Measurements from ENCODE around the gene AFF3. TPM values are rescaled to one million over a fixed set of nuclear protein-coding genes. Genes with fewer than 3 reads are reported as not detected.

AFF3 gene
- total RNA-seq, 1 experiment from 2014 or later: 0.61 TPM

DNA sequence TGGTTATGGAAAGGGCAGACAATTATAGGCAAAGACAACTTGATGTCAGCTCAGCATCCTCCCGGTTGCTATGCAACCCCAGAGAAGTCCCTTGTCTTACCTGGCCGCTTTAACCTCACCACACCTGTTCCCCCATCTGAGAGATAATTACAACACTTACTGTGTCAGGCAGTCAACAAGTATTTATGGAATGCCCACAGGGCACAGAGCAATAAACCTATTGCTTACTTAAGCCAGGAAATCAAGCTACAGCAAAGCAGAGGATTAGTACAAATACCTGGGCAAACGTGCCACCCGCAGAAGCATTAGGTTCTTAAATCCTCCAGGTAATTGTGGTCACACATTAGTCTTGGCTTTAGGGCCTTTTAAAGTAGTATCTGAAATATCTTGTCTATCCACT lies 332.2 kb downstream of the AFF3 start (continued):
- TF ChIP-seq, protein P1, sequence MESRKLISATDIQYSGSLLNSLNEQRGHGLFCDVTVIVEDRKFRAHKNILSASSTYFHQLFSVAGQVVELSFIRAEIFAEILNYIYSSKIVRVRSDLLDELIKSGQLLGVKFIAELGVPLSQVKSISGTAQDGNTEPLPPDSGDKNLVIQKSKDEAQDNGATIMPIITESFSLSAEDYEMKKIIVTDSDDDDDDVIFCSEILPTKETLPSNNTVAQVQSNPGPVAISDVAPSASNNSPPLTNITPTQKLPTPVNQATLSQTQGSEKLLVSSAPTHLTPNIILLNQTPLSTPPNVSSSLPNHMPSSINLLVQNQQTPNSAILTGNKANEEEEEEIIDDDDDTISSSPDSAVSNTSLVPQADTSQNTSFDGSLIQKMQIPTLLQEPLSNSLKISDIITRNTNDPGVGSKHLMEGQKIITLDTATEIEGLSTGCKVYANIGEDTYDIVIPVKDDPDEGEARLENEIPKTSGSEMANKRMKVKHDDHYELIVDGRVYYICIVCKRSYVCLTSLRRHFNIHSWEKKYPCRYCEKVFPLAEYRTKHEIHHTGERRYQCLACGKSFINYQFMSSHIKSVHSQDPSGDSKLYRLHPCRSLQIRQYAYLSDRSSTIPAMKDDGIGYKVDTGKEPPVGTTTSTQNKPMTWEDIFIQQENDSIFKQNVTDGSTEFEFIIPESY (IDR thresholded peaks at IDR 0.05; ENCODE audit: extremely low read depth, insufficient replicate concordance, low read length): no peak
- no peak for TF ChIP-seq EGR1 (IDR thresholded peaks at IDR 0.05; ENCODE audit: low read depth)
- TF ChIP-seq ELF1 (IDR thresholded peaks at IDR 0.05; ENCODE audit: borderline replicate concordance, low read depth): no peak
- TF ChIP-seq POLR2AphosphoS5 (IDR thresholded peaks at IDR 0.05; ENCODE audit: low read depth, low read length): no peak
- no peak for TF ChIP-seq CEBPB (IDR thresholded peaks at IDR 0.05; ENCODE audit: low read depth)

DNA sequence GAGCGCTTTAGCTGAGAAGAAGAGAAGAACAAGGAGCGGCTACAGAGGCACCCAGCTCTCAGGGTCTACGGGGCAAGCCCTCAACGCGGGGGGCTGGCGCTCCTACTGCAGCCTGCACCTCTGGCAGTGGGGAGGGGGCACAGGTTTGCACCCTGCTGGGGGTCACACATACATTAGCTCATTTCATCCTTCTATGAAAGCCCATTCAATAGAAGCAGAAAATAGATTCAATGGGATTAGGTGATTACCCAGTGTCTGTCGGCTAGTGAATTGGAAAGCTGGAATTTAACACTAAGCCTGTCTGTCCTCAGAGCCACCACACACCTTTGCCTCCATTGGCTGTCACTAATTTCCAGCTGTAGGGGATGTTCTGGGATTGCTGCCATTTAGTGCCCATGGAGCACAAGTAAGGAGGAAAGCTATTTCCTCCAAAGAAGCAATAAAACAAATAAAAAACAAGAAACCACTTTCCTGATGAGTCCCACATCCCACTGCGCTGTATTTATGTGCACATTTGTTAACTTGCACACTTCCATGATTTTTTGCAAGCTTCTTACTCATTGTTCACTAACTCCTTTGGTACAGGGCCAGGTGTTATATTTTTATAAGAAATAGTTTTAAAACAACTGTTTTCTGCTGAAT lies 333.0 kb downstream of the AFF3 start:
- Histone ChIP-seq H3K4me3 (replicated peaks in 1 of 2; ENCODE audit: low read depth in 1 of 2, low read length in 2 of 2) (no peak overlapping the region), H3K36me3 (ENCODE audit: control insufficient read depth in 1 of 2, insufficient read depth in 2 of 2, low read length in 2 of 2) (no peaks in the 10 kb centered on the region), H3K9ac (ENCODE audit: low read length) (no peak overlapping the region), H3K27me3 (ENCODE audit: insufficient read depth, low read length) (peaks cover 80% of the 10 kb centered on the region), H3K4me2 (ENCODE audit: low read length) (no peak overlapping the region), H2AFZ (ENCODE audit: low read depth, low read length, poor library complexity, severe bottlenecking) (no peak overlapping the region), H3K9me3 (ENCODE audit: control insufficient read depth in 1 of 2, insufficient read depth in 1 of 2, low read depth in 1 of 2, low read length in 2 of 2) (no peaks in the 10 kb centered on the region), H4K20me1 (ENCODE audit: insufficient read depth) (no peaks in the 10 kb centered on the region), H3K27ac (ENCODE audit: low read depth, low read length) (no peak overlapping the region), H3K79me2 (ENCODE audit: insufficient read depth, low read length) (no peaks in the 10 kb centered on the region), H3K4me1 (ENCODE audit: control insufficient read depth in 1 of 2, insufficient read depth in 2 of 2, low read length in 2 of 2) (no peaks in the 10 kb centered on the region), H3K9me2 (ENCODE audit: insufficient read depth) (no peaks in the 10 kb centered on the region; the same call in 1 of the 2 replicates)
- TF ChIP-seq EZH2 (IDR thresholded peaks at IDR 0.05) (no peak), CEBPB (IDR thresholded peaks at IDR 0.05; ENCODE audit: low read depth) (no peak), ZNF274 (IDR thresholded peaks at IDR 0.05; ENCODE audit: low read depth, low read length) (no peak), POLR2AphosphoS5 (IDR thresholded peaks at IDR 0.05; ENCODE audit: low read depth, low read length) (no peak), RAD21 (IDR thresholded peaks at IDR 0.05; ENCODE audit: low read depth) (no peak), POLR2A (IDR thresholded peaks at IDR 0.05; ENCODE audit: borderline replicate concordance, extremely low read depth, insufficient read depth, insufficient read length) (no peak), SRF (IDR thresholded peaks at IDR 0.05; ENCODE audit: low read depth) (no peak), ELF1 (IDR thresholded peaks at IDR 0.05; ENCODE audit: borderline replicate concordance, low read depth) (no peak), SP1 (IDR thresholded peaks at IDR 0.05; ENCODE audit: low read depth) (no peak), EGR1 (IDR thresholded peaks at IDR 0.05; ENCODE audit: low read depth) (no peak), EZH2phosphoT487 (IDR thresholded peaks at IDR 0.05; ENCODE audit: borderline replicate concordance) (no peak), FOSL1 (IDR thresholded peaks at IDR 0.05; ENCODE audit: low read depth) (no peak), JUND (IDR thresholded peaks at IDR 0.05) (no peak)
- TF ChIP-seq, protein P1 (IDR thresholded peaks at IDR 0.05; ENCODE audit: extremely low read depth, insufficient replicate concordance, low read length): no peak
- BruUV-seq (replicated peaks): no TSS peak
- intact Hi-C loops (cut with micrococcal nuclease): no loop called here
- RAD21 ChIA-PET (ENCODE audit: low non-redundant PET in 1 of 2, low total read pairs in 2 of 2, uncharacterized antibody in 2 of 2, unreplicated experiment in 2 of 2): no interaction called here
- CTCF ChIA-PET: interaction anchor here (1.4 kb wide), 1 partner anchor 11 kb away, joined by 3 read pairs; no protein-coding TSS in a partner anchor
- ATAC-seq (no peak), DNase-seq (ENCODE audit: low read depth, low spot score) (no peak)
- POLR2A ChIA-PET: no interaction called here

All from HCT116 (cell line).